Measurements from ENCODE around the gene NFX1.

DNA sequence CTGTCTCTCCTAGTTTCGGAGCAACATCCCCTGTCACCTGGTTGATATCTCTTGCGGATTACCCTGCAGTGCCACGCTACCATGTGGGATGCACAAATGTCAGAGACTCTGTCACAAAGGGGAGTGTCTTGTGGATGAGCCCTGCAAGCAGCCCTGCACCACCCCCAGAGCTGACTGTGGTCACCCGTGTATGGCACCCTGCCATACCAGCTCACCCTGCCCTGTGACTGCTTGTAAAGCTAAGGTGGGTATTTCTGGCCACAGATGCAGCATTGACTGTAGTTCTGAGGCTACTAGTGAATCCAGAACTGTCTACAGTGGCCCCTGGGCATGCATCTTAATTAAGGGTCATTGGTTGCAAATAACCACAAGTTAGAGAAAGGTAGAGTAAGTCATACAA, 61.2 kb downstream of the NFX1 start:
- TF ChIP-seq, protein P1, sequence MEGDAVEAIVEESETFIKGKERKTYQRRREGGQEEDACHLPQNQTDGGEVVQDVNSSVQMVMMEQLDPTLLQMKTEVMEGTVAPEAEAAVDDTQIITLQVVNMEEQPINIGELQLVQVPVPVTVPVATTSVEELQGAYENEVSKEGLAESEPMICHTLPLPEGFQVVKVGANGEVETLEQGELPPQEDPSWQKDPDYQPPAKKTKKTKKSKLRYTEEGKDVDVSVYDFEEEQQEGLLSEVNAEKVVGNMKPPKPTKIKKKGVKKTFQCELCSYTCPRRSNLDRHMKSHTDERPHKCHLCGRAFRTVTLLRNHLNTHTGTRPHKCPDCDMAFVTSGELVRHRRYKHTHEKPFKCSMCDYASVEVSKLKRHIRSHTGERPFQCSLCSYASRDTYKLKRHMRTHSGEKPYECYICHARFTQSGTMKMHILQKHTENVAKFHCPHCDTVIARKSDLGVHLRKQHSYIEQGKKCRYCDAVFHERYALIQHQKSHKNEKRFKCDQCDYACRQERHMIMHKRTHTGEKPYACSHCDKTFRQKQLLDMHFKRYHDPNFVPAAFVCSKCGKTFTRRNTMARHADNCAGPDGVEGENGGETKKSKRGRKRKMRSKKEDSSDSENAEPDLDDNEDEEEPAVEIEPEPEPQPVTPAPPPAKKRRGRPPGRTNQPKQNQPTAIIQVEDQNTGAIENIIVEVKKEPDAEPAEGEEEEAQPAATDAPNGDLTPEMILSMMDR (IDR thresholded peaks at IDR 0.05; ENCODE audit: poor library complexity) = no peak
- no peak for TF ChIP-seq EZH2phosphoT487 (IDR thresholded peaks at IDR 0.05; ENCODE audit: low read depth, severe bottlenecking, unreplicated experiment)

All from hepatocyte (in vitro differentiated cells).